ENCODE results near the gene RAB31.

Gene RAB31

GRCh38 chr18:9743200-9744016, 35.3 kb downstream of the RAB31 start:
- H3K4me3 ChIP-seq (ENCODE audit: low read depth, low read length): no peak overlapping the region; the same call in 1 of the 2 replicates
- TF ChIP-seq, protein P1, sequence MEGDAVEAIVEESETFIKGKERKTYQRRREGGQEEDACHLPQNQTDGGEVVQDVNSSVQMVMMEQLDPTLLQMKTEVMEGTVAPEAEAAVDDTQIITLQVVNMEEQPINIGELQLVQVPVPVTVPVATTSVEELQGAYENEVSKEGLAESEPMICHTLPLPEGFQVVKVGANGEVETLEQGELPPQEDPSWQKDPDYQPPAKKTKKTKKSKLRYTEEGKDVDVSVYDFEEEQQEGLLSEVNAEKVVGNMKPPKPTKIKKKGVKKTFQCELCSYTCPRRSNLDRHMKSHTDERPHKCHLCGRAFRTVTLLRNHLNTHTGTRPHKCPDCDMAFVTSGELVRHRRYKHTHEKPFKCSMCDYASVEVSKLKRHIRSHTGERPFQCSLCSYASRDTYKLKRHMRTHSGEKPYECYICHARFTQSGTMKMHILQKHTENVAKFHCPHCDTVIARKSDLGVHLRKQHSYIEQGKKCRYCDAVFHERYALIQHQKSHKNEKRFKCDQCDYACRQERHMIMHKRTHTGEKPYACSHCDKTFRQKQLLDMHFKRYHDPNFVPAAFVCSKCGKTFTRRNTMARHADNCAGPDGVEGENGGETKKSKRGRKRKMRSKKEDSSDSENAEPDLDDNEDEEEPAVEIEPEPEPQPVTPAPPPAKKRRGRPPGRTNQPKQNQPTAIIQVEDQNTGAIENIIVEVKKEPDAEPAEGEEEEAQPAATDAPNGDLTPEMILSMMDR (IDR thresholded peaks at IDR 0.05; ENCODE audit: low read depth, low read length): no peak

DNA sequence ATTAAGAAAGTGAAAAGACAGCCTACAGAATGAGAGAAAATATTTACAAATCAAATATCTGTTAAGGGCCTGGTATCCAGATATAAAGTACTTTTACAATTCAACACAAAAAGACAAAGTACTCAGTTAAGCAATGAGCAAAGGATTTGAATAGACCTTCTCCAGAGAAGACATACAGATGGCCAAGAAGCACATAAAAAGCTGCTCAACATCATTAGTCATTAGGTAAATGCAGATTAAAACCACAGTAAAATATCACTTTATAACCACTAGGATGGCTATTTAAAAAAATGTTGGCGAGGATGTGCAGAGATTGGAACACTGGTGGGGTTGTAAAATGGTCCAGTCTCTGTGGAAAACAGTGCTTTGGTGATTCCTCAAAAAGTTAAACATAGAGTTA, 38.9 kb downstream of the RAB31 start:
- TF ChIP-seq, protein P1 (IDR thresholded peaks at IDR 0.05; ENCODE audit: low read depth, low read length): no peak
- no peak overlapping the region for H3K4me3 ChIP-seq (ENCODE audit: low read depth, low read length)

DNA sequence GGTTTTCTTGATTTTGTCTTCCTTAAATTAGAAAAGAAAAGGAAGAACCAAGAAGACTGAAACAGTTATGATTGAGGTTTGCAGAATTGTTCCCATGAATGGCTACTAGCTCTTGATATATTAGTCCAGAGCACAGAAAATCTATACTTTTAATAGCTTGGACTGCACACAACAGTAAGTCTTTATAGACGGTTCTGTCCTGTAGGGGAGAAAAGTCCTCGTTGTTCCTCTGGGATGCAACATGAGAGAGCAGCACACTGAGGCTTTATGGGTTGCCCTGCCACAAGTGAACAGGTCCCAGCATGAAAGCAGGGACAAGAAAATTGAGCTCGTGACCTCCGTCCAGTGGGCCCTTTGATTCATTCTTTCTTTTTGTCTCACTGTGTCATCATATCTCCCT, 41.5 kb downstream of the RAB31 start:
- TF ChIP-seq, protein P1 (IDR thresholded peaks at IDR 0.05; ENCODE audit: low read depth, low read length): no peak
- H3K4me3 ChIP-seq (ENCODE audit: low read depth, low read length): no peak overlapping the region

DNA sequence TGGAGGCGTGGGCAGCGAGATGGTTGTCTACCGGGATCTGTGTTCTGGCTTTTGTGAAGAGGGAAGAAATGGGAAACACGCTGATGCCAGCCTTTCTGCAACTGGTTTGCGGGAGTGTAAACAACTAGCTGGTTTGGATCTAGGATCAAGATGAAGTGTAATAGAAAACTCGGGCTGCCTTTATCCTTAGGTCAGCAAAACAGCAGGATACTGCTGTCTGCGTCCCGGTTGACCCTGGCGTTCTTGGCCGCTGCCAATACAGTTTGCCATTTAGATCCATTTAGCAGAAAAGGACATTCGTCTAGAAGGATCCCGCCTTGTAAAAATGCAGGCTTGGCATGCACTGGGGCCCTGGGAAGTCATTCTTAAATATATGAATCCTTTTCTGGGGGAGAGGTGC, 42.0 kb downstream of the RAB31 start:
- TF ChIP-seq, protein P1 (IDR thresholded peaks at IDR 0.05; ENCODE audit: low read depth, low read length): no peak
- no peak overlapping the region for H3K4me3 ChIP-seq (ENCODE audit: low read depth, low read length)

DNA sequence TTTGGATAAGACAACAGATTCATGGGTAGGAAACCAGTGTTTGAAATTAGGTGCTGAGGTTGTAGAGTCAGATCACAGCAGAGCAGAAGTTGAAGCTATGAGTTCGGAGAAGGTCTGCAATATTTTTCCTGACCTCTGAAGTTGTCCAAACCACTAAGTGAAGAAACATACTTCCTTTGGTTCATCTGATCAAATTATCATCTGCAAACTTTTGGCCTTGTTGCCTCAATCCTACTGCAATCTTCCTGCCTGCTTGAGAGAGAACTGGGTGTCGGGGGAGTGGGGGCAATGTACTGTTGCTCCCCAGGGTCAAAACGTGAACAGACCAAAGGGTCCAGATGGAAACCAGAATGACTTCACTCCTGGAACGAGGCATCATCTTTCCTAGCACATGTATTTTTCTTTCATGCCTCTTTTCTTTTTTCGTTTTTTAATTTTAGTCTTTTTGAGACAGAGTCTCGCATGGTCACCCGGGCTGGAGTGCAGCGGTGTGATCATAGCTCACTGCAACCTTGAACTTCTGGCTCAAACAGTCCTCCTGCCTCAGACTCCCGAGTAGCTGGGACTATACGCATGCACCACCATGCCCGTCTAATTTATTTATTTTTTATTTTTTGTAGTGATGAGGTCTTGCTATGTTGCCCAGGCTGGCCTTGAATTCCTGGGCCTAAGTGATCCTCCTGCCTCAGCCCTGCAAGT, 42.7 kb downstream of the RAB31 start:
- no peak overlapping the region for H3K4me3 ChIP-seq (ENCODE audit: low read depth, low read length)
- TF ChIP-seq, protein P1 (IDR thresholded peaks at IDR 0.05; ENCODE audit: low read depth, low read length): no peak

DNA sequence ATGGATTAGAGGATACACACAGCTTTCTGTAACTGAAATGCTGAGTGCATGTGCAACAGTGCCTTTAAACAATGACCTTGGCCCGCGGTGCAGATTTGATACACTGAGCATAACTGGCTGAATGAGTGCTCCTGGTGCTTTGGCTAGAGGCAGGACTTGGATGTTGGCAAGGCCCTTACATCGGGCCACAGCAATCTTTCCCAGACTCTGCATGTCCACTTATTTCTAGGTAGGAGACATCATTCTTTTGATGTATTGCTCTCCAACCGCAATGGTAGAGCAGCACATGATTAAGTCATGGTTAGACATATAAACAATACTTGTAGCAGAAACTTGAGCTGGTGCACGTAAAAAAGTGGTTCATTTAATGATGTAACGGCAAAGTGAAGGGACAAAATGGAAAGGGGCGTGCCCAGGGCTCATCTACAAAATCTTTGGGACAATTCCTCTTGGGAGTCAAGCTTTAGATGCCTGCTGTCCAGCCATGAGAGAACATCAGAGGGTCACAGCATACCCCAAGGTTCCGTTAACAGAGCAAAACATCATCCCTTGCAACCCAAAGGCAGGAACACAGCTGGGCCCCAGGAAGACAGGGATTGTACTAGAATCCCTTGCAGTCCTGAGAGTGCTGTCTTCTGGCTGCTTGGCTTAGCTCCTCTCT, 43.4 kb downstream of the RAB31 start:
- TF ChIP-seq, protein P1 (IDR thresholded peaks at IDR 0.05; ENCODE audit: low read depth, low read length): no peak
- H3K4me3 ChIP-seq (ENCODE audit: low read depth, low read length): no peak overlapping the region

Data from WI38 (cell line).